HEK293T (cell line): ENCODE measurements around the gene UBE3D.

Experiments
- BHLHE40 ChIP-seq: fragments of 450-650 bp; IDR thresholded peaks from 2 replicates; pipeline ENCODE4 v1.6.1; 2016; ENCODE audit warnings: mild to moderate bottlenecking, moderate library complexity, borderline replicate concordance
- CTBP1 ChIP-seq: fragments of 450-650 bp; IDR thresholded peaks from 2 replicates; pipeline ENCODE4 v1.6.1; 2016; ENCODE audit warnings: borderline replicate concordance
- ELF4 ChIP-seq: fragments of 450-650 bp; IDR thresholded peaks from 2 replicates; pipeline ENCODE4 v1.6.1; 2017; ENCODE audit warnings: antibody characterized with exemption
- FOXK2 ChIP-seq: fragments of 450-650 bp; IDR thresholded peaks from 2 replicates; pipeline ENCODE4 v1.6.1; 2016; ENCODE audit warnings: mild to moderate bottlenecking
- FOXM1 ChIP-seq: fragments of 450-650 bp; IDR thresholded peaks from 2 replicates; pipeline ENCODE4 v1.6.1; 2017; ENCODE audit warnings: mild to moderate bottlenecking, borderline replicate concordance
- HDGF ChIP-seq: fragments of 450-650 bp; IDR thresholded peaks from 2 replicates; pipeline ENCODE4 v1.6.1; 2017; ENCODE audit warnings: antibody characterized with exemption, borderline replicate concordance
- L3MBTL2 ChIP-seq: fragments of 450-650 bp; conservative IDR thresholded peaks from 2 replicates; pipeline ENCODE4 v1.6.1; 2016; ENCODE audit warnings: mild to moderate bottlenecking
- LEF1 ChIP-seq: fragments of 450-650 bp; IDR thresholded peaks from 2 replicates; pipeline ENCODE4 v1.6.1; 2017; ENCODE audit warnings: mild to moderate bottlenecking, borderline replicate concordance
- NFRKB ChIP-seq: fragments of 450-650 bp; IDR thresholded peaks from 2 replicates; pipeline ENCODE4 v1.6.1; 2016; ENCODE audit warnings: mild to moderate bottlenecking, moderate library complexity
- PKNOX1 ChIP-seq: fragments of 450-650 bp; IDR thresholded peaks from 2 replicates; pipeline ENCODE4 v1.6.1; 2016
- SP1 ChIP-seq: fragments of 450-650 bp; IDR thresholded peaks from 2 replicates; pipeline ENCODE4 v1.6.1; 2017
- SUZ12 ChIP-seq: fragments of 450-650 bp; IDR thresholded peaks from 2 replicates; pipeline ENCODE4 v1.6.1; 2016; ENCODE audit warnings: mild to moderate bottlenecking
- TARDBP ChIP-seq: fragments of 450-650 bp; IDR thresholded peaks from 2 replicates; pipeline ENCODE4 v1.6.1; 2016
- ZNF384 ChIP-seq: fragments of 450-650 bp; IDR thresholded peaks from 2 replicates; pipeline ENCODE4 v1.6.1; 2016

DNA sequence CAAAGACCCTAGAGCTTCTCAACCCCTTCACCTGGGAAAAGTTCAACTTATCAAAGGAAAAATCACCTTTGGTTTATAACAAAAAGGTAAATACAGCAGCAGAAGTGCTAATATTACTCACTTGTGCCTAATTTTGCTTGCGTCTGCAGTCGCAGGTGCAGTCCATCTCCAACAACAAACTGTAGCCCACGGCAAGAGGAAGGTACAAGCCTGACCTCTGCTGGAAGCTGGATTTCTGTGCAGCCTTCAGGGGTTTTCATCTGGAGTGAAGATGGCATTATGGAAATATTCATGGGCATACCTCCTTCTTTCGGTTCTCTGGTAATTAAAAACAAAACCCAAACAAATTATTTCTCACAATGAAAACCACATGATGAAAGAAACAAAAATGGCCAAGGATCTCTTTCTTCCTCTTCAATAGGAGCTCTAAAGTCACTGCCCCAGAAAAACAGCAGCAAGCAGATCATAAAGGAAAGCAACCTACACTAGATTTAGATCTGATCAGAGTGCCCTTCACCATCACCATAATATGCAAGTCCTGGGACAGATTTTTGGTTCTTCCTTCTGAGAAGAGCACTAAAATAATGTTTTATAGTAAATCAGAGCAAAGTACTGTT is 7.8 kb downstream of the UBE3D start:
- no peak for TF ChIP-seq BHLHE40
- TF ChIP-seq FOXM1, result no peak
- TF ChIP-seq SUZ12, result no peak
- TF ChIP-seq FOXK2, result no peak
- no peak for TF ChIP-seq PKNOX1
- TF ChIP-seq TARDBP, result no peak
- no peak for TF ChIP-seq SP1
- TF ChIP-seq ZNF384, result no peak
- no peak for TF ChIP-seq NFRKB
- TF ChIP-seq ELF4, result no peak
- no peak for TF ChIP-seq L3MBTL2
- TF ChIP-seq CTBP1, result no peak
- no peak for TF ChIP-seq HDGF
- no peak for TF ChIP-seq LEF1
